ENCODE results near the gene SURF2.
"Not testable (repeated sequence)": the region's sequence is repeated elsewhere in the genome, so short reads cannot be mapped to it uniquely, and the experiment has no call there.

SURF2 gene

DNA sequence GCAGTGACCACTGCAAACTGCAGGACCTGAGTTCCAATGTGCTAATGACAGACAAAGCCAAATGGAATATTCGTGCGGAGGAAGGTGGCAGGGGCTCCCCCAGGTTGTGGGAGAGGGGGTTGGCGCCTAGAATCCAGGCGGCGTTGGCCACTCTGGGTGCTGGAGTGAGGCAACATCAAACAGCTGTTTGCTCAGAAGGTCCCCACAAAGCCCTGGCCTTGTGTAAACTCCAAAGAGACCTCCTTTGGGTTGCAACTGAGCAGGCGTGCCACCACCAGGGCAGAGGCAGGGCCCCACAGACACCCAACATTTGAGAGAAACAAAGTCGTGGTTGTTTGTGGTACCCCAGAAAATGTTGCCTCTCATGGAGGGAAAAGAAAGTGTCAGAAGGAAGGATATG, 34.4 kb downstream of the SURF2 start:
- TF ChIP-seq, protein P1, sequence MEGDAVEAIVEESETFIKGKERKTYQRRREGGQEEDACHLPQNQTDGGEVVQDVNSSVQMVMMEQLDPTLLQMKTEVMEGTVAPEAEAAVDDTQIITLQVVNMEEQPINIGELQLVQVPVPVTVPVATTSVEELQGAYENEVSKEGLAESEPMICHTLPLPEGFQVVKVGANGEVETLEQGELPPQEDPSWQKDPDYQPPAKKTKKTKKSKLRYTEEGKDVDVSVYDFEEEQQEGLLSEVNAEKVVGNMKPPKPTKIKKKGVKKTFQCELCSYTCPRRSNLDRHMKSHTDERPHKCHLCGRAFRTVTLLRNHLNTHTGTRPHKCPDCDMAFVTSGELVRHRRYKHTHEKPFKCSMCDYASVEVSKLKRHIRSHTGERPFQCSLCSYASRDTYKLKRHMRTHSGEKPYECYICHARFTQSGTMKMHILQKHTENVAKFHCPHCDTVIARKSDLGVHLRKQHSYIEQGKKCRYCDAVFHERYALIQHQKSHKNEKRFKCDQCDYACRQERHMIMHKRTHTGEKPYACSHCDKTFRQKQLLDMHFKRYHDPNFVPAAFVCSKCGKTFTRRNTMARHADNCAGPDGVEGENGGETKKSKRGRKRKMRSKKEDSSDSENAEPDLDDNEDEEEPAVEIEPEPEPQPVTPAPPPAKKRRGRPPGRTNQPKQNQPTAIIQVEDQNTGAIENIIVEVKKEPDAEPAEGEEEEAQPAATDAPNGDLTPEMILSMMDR (conservative IDR thresholded peaks at IDR 0.05; ENCODE audit: control insufficient read depth, insufficient read depth, low read depth, low read length) = no peak
- H3K4me3 ChIP-seq (ENCODE audit: control insufficient read depth, low read depth, low read length) = no peak overlapping the region
- DNase-seq (ENCODE audit: low read depth) = no peak

DNA sequence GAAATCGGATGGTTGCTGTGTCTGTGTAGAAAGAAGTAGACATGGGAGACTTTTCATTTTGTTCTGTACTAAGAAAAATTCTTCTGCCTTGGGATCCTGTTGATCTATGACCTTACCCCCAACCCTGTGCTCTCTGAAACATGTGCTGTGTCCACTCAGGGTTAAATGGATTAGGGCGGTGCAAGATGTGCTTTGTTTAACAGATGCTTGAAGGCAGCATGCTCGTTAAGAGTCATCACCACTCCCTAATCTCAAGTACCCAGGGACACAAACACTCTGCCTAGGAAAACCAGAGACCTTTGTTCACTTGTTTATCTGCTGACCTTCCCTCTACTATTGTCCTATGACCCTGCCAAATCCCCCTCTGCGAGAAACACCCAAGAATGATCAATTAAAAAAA, 35.1 kb downstream of the SURF2 start:
- not testable (repeated sequence) for DNase-seq (ENCODE audit: low read depth)

DNA sequence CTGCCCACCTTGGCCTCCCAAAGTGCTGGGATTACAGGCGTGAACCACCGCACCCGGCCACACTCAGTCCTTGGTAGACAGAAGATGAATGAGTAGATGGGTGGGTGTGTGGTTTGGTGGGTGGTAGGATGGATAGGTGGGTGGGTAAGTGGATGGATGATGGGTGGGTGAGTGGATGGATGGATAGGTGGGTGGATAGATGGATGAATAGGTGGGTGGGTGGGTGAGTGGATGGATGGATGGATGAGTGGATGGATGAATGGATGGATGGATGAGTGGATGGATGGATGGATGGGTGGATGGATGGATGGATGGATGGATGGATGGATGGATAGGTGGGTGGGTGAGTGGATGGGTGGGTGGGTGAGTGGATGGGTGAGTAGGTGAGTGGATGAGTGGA, 36.0 kb downstream of the SURF2 start:
- not testable (repeated sequence) for H3K4me3 ChIP-seq (ENCODE audit: control insufficient read depth, low read depth, low read length); DNase-seq (ENCODE audit: low read depth)

More for the DNA sequence above, 35.1 kb downstream of the SURF2 start:
- not testable (repeated sequence) for H3K4me3 ChIP-seq (ENCODE audit: control insufficient read depth, low read depth, low read length)

DNA sequence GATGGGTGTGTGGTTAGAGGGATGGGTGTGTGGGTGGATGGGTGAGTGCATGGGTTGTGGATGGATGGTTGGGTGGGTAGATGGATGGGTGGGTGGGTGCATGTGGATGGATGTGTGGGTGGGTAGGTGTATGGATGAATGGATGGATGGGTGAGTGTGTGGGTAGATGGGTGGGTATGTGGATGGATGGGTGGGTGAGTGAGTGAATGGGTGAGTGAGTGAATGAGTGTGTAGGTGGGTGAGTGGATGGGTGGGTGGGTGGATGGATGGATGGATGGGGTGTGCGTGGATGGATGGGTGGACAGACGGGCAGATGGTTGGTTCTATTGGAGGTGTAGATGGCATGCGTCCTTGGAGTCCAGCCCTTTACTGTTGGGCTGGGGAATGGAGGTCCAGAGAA, 37.0 kb downstream of the SURF2 start:
- no peak overlapping the region for H3K4me3 ChIP-seq (ENCODE audit: control insufficient read depth, low read depth, low read length)
- TF ChIP-seq, protein P1 (conservative IDR thresholded peaks at IDR 0.05; ENCODE audit: control insufficient read depth, insufficient read depth, low read depth, low read length) = no peak
- DNase-seq (ENCODE audit: low read depth) = no peak

DNA sequence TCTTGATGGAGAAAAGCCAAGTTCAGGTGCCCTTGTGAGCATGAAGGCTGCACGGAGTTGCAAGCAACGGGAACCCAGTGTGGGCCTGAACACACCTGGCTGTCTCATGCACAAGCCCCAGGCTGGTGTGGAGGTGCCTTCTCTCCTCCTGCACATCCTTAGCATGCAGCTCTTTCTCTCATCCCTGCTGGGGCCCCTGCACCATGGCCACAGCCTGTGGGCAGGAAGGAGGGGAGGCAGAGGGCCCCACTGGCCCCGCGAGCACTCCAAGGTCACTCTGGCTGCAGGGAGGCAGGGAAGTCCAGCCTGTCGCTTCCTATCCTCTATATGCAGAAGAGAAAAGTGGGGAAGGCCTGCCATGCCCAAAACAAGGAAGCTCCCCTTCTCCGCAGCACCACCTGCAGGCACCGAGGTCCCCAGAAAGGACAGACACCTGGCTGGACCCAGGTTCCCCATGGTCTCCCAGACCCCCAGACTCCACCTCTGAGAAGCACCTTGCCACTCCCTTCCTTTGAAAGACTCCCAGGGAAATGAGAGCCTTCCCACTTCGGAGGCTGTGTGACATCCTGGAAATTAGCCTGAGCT, 38.4 kb downstream of the SURF2 start:
- no peak overlapping the region for H3K4me3 ChIP-seq (ENCODE audit: control insufficient read depth, low read depth, low read length)
- no peak for DNase-seq (ENCODE audit: low read depth)
- TF ChIP-seq, protein P1 (conservative IDR thresholded peaks at IDR 0.05; ENCODE audit: control insufficient read depth, insufficient read depth, low read depth, low read length) = no peak

DNA sequence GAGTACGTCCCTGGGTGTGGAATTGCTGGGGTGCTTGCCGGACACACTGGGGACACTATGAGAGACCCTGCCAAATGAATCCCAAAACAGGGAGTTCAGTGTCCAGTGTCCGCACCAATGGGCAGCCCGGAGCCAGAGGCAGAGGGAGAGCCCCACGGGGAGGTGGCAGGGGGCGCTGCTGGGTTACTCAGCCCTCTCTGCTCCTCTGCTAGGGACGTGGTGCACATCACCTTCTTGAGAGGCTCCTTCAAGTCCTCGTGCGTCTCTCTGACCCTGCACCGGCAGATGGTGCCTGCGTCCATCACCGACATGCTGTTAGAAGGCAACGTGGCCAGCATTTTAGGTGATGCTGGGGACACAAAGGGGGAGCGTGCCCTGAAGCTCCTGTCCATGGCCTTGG, 40.6 kb downstream of the SURF2 start:
- DNase-seq (ENCODE audit: low read depth) = peak; percentile 28
- H3K4me3 ChIP-seq (ENCODE audit: control insufficient read depth, low read depth, low read length) = no peak overlapping the region
- TF ChIP-seq, protein P1 (conservative IDR thresholded peaks at IDR 0.05; ENCODE audit: control insufficient read depth, insufficient read depth, low read depth, low read length) = peak; percentile 33

DNA sequence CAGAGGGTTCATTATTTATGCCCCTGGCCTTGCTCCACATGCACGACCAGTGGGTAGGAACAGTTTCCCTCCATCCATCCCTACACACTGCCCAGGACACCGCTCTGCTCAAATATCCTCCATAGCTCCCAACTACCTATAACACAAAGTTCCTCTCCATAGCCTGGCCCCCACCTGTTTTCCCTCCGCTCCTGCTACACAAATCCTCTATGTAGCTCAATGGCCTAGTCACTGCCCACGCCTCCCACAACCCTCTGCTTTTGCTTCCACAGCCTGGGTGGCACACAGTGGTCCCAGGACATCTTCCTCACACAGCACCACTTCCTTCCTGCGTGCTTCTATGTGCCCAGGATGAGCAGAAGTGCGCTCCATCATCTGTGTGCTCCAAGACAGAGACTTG, 41.0 kb downstream of the SURF2 start:
- TF ChIP-seq, protein P1 (conservative IDR thresholded peaks at IDR 0.05; ENCODE audit: control insufficient read depth, insufficient read depth, low read depth, low read length) = no peak
- H3K4me3 ChIP-seq (ENCODE audit: control insufficient read depth, low read depth, low read length) = no peak overlapping the region
- DNase-seq (ENCODE audit: low read depth) = no peak

DNA sequence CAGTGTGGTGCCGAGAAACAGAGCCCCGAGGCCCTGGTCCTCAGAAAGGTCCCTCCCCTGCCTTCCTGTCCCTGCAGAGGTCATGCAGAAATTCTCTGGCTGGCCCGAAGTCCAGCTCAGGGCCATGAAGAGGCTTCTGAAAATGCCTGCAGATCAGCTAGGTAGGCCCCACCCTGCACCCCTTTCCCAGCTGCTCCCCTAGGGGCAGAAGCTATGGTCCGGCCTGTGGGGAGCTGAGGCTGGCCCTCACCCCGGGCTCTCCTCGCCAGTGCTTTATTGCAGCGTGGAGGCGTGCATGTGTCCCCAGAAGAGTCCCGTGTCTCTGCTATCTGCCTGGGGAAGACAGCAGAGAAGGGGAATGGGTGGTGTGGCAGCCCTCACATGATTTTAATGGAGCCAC, 41.5 kb downstream of the SURF2 start:
- DNase-seq (ENCODE audit: low read depth) = no peak
- TF ChIP-seq, protein P1 (conservative IDR thresholded peaks at IDR 0.05; ENCODE audit: control insufficient read depth, insufficient read depth, low read depth, low read length) = no peak
- H3K4me3 ChIP-seq (ENCODE audit: control insufficient read depth, low read depth, low read length) = no peak overlapping the region

Measured in fibroblast of mammary gland (primary cell).